GM19468 (cell line): ENCODE measurements around the gene ST8SIA6.
"Not testable (repeated sequence)": the region's sequence is repeated elsewhere in the genome, so short reads cannot be mapped to it uniquely, and the experiment has no call there.

Source experiments
- ATAC-seq: cut with Tn5 transposase; IDR thresholded peaks from one replicate; pipeline ENCODE4 v1.9.1; 2021; ENCODE audit warnings: mild to moderate bottlenecking, moderate library complexity, moderate number of reproducible peaks; ENCODE audit not compliant: unreplicated experiment; ENCODE audit errors: extremely low read depth

The ST8SIA6 gene

GRCh38 chr10:17464545-17464944, 10.2 kb upstream of the ST8SIA6 start:
- no peak for ATAC-seq

- no peak for ATAC-seq
Measured at GRCh38 chr10:17460756-17461155, 6.4 kb upstream of the ST8SIA6 start.

GRCh38 chr10:17457083-17457482, 2.7 kb upstream of the ST8SIA6 start:
- no peak for ATAC-seq

- no peak for ATAC-seq
Measured at GRCh38 chr10:17456032-17456548, 1.7 kb upstream of the ST8SIA6 start.

- no peak for ATAC-seq
Measured at GRCh38 chr10:17455015-17455520, 673 bp upstream of the ST8SIA6 start.

- ATAC-seq, result no peak
Measured at GRCh38 chr10:17453373-17454091, 863 bp downstream of the ST8SIA6 start.

GRCh38 chr10:17453035-17453372, 1.4 kb downstream of the ST8SIA6 start:
- no peak for ATAC-seq

GRCh38 chr10:17452060-17452841, 2.1 kb downstream of the ST8SIA6 start:
- no peak for ATAC-seq

- ATAC-seq, result no peak
Measured at GRCh38 chr10:17450024-17450423, 4.4 kb downstream of the ST8SIA6 start.

GRCh38 chr10:17445400-17445998, 8.9 kb downstream of the ST8SIA6 start:
- no peak for ATAC-seq

GRCh38 chr10:17444388-17444714, 10.0 kb downstream of the ST8SIA6 start:
- ATAC-seq, result no peak

GRCh38 chr10:17443707-17444387, 10.5 kb downstream of the ST8SIA6 start:
- peak; percentile 75 for ATAC-seq

GRCh38 chr10:17438583-17438982, 15.8 kb downstream of the ST8SIA6 start:
- ATAC-seq, result no peak

GRCh38 chr10:17436578-17436977, 17.8 kb downstream of the ST8SIA6 start:
- not testable (repeated sequence) for ATAC-seq

GRCh38 chr10:17435953-17436352, 18.4 kb downstream of the ST8SIA6 start:
- ATAC-seq, result no peak

- no peak for ATAC-seq
Measured at GRCh38 chr10:17435187-17435586, 19.2 kb downstream of the ST8SIA6 start.

GRCh38 chr10:17432723-17433122, 21.7 kb downstream of the ST8SIA6 start:
- no peak for ATAC-seq

GRCh38 chr10:17431871-17432311, 22.5 kb downstream of the ST8SIA6 start:
- ATAC-seq, result no peak

- no peak for ATAC-seq
Measured at GRCh38 chr10:17430647-17431355, 23.6 kb downstream of the ST8SIA6 start.

GRCh38 chr10:17429490-17429889, 24.9 kb downstream of the ST8SIA6 start:
- ATAC-seq, result no peak
